ENCODE data around the gene GABARAP. TPM values are rescaled to one million over a fixed set of nuclear protein-coding genes. Genes with fewer than 3 reads are reported as not detected.

Gene GABARAP
- total RNA-seq, 1 experiment from 2014 or later = 228 TPM

GRCh38 chr17:7196651-7197401 lies 45.4 kb downstream of the GABARAP start:
- ATAC-seq = no peak
- TF ChIP-seq RELA (CRISPR knock-in tag; IDR thresholded peaks at IDR 0.05; ENCODE audit: borderline replicate concordance) = no peak
- TF ChIP-seq ZNF671 (CRISPR knock-in tag; IDR thresholded peaks at IDR 0.05) = no peak
- TF ChIP-seq GTF2I (CRISPR knock-in tag; conservative IDR thresholded peaks at IDR 0.05) = no peak
- ChIA-PET CTCF (interaction anchor here (0.6 to 1.5 kb wide), 2 partner anchors 11 to 50 kb away, joined by 3 to 4 read pairs; no protein-coding TSS in a partner anchor), POLR2A (no interaction called here)
- H3K4me3 Mint-ChIP-seq = no peak overlapping the region
- H3K36me3 Mint-ChIP-seq = peaks cover 49% of the 10 kb centered on the region
- no peak overlapping the region for H3K27ac Mint-ChIP-seq
- H3K9me3 Mint-ChIP-seq = no peaks in the 10 kb centered on the region
- no peaks in the 10 kb centered on the region for H3K27me3 Mint-ChIP-seq (ENCODE audit: low read depth)
- no peaks in the 10 kb centered on the region for H3K4me1 Mint-ChIP-seq
- no peak for DNase-seq (ENCODE audit: low spot score)

DNA sequence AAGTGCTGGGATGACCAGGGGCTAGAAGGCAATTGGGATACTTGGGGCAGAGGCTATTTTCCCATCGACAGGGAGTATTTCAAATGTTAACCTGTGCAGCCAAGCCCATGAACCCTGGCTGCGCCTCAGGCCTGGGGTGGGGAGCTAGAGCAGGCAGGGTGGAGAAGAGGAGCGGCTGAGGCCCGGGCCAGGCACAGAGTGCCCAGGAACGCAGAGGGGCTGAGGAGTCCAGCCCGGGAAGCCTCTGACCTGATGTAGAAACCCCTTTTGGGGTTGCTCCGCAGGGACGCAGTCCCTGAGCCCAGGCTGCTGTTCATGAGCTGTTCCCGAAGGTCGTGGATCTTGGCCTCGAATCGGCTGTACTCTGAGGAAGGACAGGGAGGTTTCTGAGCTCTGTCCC lies 46.3 kb downstream of the GABARAP start:
- TF ChIP-seq, protein P1, sequence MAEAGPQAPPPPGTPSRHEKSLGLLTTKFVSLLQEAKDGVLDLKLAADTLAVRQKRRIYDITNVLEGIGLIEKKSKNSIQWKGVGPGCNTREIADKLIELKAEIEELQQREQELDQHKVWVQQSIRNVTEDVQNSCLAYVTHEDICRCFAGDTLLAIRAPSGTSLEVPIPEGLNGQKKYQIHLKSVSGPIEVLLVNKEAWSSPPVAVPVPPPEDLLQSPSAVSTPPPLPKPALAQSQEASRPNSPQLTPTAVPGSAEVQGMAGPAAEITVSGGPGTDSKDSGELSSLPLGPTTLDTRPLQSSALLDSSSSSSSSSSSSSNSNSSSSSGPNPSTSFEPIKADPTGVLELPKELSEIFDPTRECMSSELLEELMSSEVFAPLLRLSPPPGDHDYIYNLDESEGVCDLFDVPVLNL (CRISPR knock-in tag; IDR thresholded peaks at IDR 0.05; ENCODE audit: borderline replicate concordance, low read depth) = no peak
- TF ChIP-seq TP53 (CRISPR knock-in tag; IDR thresholded peaks at IDR 0.05) = no peak
- TF ChIP-seq SOX15 (CRISPR knock-in tag; IDR thresholded peaks at IDR 0.05) = no peak
- TF ChIP-seq, protein P2, sequence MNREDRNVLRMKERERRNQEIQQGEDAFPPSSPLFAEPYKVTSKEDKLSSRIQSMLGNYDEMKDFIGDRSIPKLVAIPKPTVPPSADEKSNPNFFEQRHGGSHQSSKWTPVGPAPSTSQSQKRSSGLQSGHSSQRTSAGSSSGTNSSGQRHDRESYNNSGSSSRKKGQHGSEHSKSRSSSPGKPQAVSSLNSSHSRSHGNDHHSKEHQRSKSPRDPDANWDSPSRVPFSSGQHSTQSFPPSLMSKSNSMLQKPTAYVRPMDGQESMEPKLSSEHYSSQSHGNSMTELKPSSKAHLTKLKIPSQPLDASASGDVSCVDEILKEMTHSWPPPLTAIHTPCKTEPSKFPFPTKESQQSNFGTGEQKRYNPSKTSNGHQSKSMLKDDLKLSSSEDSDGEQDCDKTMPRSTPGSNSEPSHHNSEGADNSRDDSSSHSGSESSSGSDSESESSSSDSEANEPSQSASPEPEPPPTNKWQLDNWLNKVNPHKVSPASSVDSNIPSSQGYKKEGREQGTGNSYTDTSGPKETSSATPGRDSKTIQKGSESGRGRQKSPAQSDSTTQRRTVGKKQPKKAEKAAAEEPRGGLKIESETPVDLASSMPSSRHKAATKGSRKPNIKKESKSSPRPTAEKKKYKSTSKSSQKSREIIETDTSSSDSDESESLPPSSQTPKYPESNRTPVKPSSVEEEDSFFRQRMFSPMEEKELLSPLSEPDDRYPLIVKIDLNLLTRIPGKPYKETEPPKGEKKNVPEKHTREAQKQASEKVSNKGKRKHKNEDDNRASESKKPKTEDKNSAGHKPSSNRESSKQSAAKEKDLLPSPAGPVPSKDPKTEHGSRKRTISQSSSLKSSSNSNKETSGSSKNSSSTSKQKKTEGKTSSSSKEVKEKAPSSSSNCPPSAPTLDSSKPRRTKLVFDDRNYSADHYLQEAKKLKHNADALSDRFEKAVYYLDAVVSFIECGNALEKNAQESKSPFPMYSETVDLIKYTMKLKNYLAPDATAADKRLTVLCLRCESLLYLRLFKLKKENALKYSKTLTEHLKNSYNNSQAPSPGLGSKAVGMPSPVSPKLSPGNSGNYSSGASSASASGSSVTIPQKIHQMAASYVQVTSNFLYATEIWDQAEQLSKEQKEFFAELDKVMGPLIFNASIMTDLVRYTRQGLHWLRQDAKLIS (CRISPR knock-in tag; IDR thresholded peaks at IDR 0.05; ENCODE audit: borderline replicate concordance) = no peak
- Mint-ChIP-seq H3K9me3 (no peaks in the 10 kb centered on the region), H3K4me3 (no peak overlapping the region), H3K27ac (no peak overlapping the region), H3K27me3 (ENCODE audit: low read depth) (no peaks in the 10 kb centered on the region), H3K36me3 (peaks cover 42% of the 10 kb centered on the region), H3K4me1 (no peaks in the 10 kb centered on the region)
- ChIA-PET POLR2A (no interaction called here), CTCF (interaction anchor here (0.6 to 1.5 kb wide), 2 partner anchors 12 to 49 kb away, joined by 3 to 4 read pairs; no protein-coding TSS in a partner anchor)
- no peak for ATAC-seq
- DNase-seq (ENCODE audit: low spot score) = no peak

GRCh38 chr17:7192271-7192937 lies 49.8 kb downstream of the GABARAP start:
- Mint-ChIP-seq H3K27ac (peak overlapping the region; percentile 64), H3K4me3 (no peak overlapping the region), H3K9me3 (no peaks in the 10 kb centered on the region), H3K27me3 (ENCODE audit: low read depth) (no peaks in the 10 kb centered on the region), H3K36me3 (peaks cover 33% of the 10 kb centered on the region), H3K4me1 (no peaks in the 10 kb centered on the region)
- POLR2A ChIA-PET = no interaction called here
- DNase-seq (ENCODE audit: low spot score) (no peak), ATAC-seq (no peak)
- CTCF ChIA-PET = no interaction called here
- TF ChIP-seq GABPB1 (CRISPR knock-in tag; IDR thresholded peaks at IDR 0.05) (no peak), FOXK1 (CRISPR knock-in tag; IDR thresholded peaks at IDR 0.05) (no peak), ZMAT4 (CRISPR knock-in tag; IDR thresholded peaks at IDR 0.05) (no peak), HMGA2 (CRISPR knock-in tag; IDR thresholded peaks at IDR 0.05) (no peak)
- TF ChIP-seq, protein P3, sequence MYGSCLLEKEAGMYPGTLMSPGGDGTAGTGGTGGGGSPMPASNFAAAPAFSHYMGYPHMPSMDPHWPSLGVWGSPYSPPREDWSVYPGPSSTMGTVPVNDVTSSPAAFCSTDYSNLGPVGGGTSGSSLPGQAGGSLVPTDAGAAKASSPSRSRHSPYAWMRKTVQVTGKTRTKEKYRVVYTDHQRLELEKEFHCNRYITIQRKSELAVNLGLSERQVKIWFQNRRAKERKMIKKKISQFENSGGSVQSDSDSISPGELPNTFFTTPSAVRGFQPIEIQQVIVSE (CRISPR knock-in tag; IDR thresholded peaks at IDR 0.05; ENCODE audit: borderline replicate concordance) = no peak

Measured in WTC11 (cell line).